NCI-H82 (cell line): ENCODE results near the gene SCN4B.
"Not testable (repeated sequence)": the region's sequence is repeated elsewhere in the genome, so short reads cannot be mapped to it uniquely, and the experiment has no call there.

Experiments
- DNase-seq: peaks from one replicate; lab custom pipeline; 2025; lab: John Stamatoyannopoulos, UW

The SCN4B gene, protein sequence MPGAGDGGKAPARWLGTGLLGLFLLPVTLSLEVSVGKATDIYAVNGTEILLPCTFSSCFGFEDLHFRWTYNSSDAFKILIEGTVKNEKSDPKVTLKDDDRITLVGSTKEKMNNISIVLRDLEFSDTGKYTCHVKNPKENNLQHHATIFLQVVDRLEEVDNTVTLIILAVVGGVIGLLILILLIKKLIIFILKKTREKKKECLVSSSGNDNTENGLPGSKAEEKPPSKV

DNA sequence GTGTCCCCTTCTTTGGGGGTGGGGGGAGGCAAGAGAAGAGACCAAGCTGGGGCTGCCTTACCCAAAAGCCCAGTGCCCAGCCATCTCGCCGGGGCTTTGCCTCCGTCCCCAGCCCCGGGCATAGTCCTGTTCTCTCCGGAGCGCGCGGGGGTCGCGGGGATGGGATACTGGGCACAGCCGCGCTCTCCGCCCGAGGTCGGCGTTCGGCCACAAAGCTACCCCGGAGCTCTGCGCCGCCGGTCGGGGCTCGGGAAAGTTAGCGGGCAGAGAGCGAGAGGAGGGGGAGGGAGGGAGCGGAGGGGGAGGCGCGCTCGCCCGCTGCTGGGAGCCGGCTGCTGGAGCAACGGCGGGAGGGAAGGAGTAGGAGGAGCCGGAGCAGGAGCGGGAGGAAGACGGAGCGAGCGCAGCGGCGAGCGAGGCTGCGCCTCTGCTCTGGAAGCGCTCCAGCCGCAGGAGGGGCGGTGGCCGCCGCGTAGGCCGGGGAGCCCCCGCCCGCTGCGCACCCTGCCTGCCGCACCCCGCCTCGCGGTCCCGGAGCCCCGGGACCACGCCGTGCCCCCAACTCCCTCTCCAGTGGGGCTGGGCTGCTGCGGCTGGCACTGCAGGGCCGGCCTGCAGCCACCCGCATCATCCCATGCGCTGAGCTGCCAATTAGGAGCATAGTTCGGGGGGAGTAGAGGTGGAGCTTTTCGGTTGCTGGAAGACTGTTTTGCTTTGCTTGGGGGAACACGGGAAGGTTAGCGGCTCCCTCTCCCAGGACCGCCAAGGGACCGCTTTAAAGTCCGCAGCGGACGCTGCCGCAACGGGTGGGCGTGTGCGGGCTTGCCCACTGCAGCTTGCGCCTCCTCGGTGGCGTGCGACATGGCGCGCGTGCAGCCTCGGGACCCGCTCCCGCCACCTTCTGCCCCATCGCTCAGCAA is at the start of gene SCN4B:
TSS of gene SCN4B (minus strand) at position 272 of the 920 bp plus-strand sequence. CDS start at position 122, 150 bp downstream.
- peak; percentile 85 for DNase-seq

DNA sequence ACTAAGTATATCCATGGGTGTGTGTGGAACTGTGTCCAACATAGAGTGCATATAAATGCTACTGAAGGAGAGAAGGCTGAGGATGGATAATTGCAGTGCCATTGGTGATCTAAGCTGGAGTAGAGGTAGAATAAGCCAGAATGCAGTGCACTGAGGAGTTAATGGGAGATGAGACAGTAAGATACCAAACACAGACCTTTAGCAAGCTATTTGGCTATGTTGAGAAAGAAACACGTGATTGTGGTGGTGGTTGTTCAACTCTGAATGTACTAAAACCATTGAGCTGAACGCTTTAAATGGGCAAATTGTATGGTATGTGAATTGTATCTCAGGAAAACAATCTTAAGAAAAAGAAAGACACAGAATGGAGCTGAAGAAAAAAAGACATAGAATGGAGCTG is 49.3 kb upstream of the SCN4B start:
- DNase-seq: no peak

DNA sequence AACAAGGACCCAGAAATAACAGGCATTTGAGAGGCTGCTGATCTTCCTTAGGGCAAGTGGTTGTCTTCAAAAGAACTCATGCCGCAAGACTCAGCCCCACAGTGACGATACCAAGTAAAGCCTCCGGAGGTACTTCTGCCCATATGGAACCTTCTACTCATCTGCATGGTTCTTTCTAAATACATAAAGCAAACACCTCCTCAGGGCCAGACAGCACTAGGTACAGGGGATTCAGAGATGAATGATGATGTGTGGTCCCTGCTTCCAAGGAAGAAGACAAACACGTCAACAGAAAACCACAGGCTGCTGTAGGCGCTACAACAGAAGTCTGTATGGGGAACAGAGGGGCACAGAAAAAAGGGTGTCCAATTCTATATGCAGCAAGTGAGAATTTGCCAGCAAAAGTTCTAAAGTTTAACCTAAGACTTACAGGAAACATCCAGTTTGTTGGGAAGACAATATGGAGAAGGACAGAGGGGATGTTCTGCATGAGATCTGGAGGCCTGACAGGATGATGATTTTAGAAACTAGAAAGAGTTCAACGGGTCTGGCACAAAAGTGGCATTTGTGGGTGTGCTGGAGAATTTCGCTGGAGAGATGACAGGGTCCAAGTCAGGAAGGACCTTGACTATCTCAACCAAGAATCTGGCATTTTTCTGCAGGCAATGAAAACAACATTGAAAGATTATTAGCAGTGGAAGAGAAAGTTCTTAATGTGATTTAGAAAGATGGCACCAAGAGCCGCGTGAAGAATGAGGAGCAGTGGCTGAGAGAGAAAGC is 48.5 kb upstream of the SCN4B start:
- DNase-seq: no peak

DNA sequence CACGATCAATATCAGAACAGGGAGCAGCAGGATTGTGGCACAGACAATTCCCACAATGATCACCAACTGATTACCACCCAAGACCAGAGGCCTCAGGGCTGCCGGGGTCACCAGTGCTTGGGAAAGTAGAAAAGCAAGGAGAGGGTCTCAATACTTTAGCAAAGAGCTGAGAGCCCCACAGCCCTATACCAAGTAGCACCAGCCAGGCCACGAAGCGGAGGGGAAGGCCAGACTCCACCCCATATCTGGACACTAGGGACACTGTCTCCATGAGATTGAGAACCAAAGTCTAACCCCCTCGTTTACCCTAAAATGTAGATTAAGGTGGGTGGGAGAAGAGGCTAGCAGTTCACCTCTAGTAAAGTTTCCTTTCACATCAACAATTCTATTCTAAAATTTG is 47.9 kb upstream of the SCN4B start:
- DNase-seq: no peak

DNA sequence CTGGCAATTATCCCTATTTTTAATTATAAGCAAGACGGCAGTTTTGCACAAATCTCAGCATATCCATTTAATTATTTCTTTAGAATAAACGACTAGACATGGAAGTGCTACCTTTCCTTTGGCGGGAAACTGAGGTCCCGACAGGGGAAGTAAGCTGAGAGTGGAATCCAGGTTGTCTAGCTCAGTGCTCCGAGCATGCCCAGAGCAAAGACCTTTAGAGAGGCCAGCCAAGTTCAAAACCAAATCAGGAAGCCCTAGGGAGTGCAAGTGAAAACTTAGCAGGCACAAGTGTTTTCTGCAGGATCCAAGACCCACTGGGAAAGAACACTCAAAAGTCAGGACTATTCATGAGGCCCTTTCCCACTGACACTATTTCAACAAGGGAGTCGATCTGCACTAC is 46.5 kb upstream of the SCN4B start:
- no peak for DNase-seq

DNA sequence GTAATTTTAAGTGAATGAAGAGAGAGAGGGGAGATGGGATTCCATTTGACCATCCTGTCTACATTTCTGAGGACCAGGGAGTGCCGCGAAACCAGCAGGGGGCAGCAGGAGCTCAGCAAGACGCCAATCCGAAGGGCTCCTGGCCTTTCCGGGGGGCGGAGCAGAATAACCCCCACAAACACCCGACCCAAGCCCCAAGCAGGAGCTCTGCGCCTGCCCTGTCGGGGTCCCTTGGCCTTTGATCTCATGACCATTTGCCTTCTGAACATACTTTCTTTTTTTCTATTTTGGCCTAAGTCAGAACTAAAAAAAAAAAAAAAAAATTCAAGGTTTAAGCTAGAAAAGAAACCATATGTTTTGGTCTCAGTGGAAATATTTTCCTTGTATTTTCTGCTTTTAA is 45.7 kb upstream of the SCN4B start:
- DNase-seq: peak; percentile 68

DNA sequence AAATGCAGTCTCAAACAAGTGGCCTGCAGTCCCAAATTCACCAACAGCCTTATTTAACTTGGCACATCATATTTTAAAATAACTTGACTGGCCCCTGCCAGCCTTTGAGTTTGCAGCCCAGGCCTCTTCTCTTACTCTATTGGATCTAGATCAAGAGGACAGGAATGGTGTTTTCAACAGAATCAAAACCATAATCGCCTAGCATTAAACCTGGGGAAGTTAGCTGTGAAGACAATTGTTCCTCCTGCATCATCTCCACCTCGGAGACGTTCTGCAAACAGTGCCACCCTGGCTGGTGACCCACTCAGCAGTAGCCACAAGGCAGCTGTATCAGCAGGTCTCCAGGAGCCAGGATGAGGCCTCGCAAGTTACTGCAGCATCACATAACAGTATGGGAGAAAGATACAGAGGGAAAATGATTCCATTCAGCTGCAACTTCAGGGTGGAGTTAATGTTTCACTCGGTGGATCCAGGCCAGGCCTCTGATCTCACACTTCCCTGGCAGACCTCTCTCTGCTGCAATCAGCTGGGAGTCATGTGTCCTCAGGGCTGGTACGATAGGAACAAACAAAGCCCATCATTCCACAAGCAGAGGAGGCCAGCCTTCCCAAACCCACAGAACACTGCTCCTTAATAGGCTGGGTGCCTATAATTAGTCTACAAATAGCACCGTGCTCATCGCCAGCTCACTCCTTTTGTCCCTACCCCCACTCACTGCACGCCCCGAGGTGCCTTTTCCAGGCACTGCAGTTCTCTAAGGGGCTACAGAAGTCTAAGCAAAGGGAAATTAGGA is 42.4 kb upstream of the SCN4B start:
- DNase-seq: no peak

DNA sequence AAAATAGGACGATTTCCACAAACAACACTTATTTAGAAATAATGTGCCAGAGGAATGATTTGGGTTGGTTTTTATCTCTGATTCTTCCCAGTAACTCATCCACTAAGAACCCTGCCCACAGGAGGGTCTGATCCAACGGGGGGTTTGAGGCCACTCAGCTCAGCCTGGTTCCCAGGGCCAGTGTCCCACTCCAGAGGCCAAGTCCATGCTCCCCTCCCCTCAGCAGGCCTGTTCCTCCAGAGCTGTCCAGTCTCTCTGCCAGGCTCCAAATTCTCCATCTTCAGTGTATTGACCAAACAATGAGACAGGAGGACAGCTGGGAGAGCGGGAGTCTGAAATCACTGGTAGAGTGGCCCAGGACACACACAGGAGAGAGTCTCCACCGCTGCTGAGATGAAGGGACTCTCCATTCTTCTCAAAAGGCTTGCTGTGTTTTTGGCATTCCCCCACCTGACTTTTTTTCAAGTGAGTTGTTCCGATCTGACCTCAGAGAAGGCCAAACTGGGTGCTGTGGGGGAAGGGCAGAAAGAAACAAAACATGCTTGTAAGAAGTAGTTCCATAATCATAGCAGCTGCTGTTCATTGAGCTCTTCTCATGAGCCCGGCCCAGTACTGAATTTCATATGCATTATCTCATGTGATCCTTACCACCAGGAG is 41.4 kb upstream of the SCN4B start:
- DNase-seq: no peak

DNA sequence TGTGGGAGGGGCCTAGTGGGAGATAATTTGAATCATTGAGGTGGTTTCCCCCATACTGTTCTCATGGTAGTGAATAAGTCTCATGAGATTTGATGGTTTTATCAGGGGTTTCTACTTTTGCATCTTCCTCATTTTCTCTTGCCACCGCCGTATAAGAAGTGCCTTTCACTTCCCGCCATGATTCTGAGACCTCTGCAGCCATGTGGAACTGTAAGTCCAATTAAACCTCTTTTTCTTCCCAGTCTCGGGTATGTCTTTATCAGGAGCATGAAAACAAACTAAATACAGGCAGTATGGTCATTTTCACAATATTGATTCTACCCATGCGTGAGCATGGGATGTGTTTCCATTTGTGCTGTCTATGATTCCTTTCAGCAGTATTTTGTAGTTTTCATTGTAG is 40.2 kb upstream of the SCN4B start:
- not testable (repeated sequence) for DNase-seq

DNA sequence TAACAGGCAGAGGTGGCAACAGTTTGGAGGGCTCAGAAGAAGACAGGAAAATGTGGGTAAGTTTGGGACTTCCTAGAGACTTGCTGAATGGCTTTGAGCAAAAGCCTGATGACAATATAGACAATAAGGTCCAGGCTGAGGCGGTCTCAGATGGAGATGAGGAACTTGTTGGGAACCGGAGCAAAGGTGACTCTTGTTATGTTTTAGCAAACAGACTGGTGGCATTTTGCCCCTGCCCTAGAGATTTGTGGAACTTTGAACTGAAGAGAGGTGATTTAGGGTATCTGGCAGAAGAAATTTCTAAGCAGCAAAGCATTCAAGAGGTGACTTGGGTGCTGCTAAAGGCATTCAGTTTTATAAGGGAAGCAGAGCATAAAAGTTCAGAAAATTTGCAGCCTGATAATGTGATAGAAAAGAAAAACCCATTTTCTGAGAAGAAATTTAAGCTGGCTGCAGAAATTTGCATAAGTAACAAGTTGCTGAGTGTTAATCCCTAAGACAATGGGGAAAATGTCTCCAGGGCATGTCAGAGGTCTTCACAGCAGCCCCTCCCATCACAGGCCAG is 38.4 kb upstream of the SCN4B start:
- not testable (repeated sequence) for DNase-seq

DNA sequence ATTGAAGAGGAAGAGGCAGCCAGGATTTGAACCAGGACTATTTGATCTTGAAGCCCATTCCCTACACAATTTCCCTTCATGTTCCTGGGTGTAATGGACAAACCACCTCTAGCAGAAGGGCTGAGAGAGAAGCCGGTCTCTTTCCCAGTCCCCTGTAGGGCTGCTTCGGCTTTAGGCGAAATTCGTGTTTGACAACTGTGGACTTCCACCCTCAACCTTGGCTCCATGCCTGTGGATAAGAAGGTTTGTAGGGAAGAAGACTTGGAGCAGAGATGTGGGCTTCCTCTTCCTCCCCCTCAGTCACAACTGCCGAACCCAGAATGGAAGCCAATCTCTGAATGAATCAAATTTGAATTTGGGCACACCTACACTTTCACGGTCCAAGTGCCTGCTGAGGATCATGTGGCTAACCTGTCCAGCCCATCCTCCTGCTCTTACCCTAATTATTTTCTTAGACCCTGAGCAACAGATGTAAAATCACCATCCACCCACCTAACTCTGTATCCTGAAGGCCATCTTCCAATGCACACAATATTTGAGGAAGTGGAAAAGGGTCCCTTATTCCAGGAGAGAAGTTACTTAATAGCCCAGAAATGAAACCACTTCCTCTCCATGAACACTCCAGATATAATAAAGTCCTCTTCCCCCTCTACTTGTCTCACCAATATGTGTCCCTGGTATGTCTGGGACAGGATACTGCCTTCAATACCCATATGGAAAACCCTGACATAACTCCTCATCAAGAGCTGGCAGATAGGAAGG is 33.9 kb upstream of the SCN4B start:
- no peak for DNase-seq

DNA sequence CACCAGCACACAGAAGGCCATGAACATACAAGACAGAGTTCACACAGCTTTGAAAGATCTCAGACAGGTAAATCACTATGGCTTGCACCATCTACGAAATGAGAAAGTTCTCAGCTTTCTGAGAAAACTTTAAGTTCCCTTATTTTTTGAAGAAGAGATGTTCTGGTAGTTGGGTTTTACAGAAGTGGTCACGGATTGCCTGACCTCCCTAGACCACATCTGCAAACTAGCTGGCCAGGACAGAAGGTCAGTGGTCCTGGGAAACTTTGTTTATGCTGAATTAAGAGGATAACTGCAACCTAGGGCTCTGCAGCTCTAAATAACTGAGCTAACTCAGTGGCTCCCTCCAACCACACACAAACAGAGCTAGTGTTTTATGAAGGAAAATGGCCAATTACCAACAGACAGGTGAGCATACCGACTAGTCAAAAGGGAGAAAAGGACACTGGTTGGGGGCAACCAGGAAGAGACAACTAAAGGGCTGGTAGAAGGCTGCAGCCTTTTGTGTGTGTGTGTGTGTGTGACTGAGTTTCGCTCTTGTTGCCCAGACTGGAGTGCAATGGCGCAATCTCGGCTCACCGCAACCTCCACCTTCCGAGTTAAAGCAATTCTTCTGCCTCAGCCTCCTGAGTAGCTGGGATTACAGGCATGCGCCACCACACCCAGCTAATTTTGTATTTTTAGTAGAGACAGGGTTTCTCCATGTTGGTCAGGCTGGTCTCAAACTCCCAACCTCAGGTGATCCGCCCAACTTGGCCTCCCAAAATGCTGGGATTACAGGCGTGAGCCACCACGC is 32.4 kb upstream of the SCN4B start:
- no peak for DNase-seq

DNA sequence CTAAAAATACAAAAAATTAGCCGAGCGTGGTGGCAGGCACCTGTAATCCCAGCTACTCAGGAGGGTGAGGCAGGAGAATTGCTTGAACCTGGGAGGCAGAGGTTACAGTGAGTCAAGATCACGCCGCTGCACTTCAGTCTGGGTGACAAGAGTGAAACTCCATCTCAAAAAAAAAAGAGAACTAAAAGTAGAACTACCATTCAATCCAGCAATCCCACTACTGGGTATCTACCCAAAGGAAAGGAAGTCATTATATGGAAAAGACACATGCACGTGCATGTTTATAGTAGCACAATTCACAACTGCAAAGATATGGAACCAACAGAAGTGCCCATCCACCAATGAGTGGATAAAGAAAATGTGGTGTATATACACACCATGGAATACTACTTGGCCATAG is 31.1 kb upstream of the SCN4B start:
- DNase-seq: not testable (repeated sequence)

DNA sequence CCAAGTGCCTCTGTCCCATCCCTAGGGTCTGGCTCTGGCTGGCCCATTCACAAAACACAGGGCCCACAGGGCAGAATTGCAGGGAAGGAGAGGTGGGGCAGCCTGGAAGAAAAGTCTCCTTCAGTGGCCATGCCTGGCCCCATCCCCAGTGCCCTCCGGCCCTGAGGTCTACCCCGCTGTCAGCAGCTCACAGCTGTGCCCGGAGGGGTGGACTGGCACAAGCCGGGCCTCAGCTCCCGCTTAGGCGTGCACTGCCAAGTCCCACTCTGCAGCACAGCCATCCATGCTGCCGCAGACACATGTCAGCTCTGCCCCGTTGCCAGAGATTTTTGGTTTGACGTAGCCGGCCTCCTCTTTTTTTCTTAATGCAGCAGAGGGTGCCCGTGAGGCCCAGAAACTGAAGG is 27.7 kb upstream of the SCN4B start:
- DNase-seq: peak; percentile 74

DNA sequence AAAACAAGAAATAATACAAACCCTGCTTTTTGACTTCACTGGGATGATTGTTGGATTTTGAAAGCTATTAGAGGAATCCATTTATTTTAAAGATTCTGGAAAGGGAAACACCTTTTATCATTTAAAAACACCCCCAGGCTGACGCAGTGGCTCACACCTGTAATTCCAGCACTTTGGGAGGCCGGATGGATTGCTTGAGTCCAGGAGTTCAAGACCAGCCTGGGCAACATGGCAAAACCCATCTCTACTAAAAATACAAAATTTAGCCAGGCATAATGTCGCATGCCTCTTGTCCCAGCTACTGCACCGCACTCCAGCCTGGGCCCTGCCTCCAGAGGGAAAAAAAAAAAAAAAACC is 24.1 kb upstream of the SCN4B start:
- no peak for DNase-seq

DNA sequence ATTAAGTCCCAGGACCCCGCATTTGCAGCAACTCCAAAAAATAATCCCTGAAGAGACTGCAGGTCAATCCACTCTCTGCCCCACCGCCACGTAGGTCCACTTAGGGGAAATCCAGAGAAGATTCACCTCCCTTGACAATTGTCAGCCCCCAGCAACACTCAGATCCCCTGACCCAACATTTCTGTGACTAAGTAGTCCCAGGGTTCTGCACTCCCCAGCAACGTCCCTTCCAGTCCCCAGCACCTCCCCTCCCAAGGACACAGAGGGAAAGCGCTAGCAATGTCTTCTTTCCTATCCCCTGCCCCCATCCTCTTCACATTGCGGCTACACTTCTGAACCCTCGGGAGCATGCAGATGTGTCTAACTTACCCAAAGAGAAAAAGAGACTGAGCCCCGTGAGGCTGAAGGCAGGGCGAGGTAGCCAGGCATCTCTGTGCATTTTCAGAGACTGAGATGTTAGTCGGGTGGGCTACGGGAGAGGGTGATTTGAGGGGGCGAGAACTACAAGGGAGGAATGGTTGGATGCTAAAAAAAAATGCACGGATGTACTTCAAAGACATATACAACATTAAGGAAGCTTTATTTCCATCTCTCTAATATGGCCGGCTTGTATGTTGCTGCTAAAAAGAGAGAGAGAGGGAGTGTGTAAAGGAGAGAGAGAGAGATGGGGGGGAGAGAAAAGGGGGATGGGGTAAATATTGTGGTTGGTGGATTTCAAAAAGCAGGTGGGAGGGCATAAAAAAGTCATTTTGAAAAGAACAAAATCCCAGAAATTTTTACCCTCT is 23.6 kb upstream of the SCN4B start, which contains the start of gene SCN2B:
TSS of gene SCN2B (minus strand) at position 647 of the 785 bp plus-strand sequence. CDS start at position 439, 208 bp downstream.
- peak; percentile 15 for DNase-seq

DNA sequence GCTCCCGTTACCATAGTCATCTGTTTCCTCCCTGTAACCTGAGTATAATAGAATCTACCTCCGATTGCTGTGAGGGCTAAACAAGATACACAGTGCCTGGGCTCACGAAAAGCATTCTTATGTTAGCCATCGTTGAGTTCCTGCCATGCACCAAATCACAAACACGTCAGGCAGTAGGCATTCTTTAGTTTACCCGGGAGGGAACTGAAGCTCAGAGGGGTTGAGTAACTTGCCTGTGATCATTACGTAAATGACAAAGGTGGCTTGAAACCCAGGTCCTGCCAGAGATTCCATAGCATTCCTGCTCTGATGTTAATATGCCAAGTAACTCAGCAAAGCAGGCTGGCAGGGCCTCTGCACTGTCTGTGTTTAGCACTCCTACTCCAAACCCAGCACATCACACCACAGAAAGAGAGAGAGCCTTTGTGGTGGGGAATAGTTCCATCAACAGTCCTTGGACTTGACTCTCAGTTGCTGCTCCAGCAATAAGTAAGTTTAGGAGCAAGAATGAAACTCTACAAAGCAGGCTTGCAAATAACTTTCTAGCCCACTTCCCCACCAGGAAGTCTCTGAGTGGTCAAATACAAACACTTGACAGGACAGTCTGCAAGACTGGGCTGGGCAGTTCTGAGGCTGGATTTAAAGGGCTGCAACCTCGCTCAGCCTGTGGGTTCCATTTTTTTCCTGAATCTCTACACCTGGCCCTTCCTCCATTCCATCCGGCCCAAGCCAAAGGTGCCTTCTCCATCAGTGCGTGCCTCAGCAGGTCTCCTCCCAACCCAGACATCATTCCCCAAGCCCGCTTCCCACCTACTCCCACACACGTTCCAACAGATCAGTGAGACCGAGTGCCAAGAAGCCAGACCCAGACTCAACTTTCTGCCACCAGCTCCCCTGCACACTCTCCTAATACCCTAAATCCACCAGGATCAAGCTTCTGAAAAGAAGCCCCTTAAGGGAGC is 22.7 kb upstream of the SCN4B start:
- DNase-seq: no peak
